HG03521 (cell line): ENCODE data around the gene RHBDL1.
"Not testable (repeated sequence)": the region's sequence is repeated elsewhere in the genome, so short reads cannot be mapped to it uniquely, and the experiment has no call there.

ENCODE experiments used
- ATAC-seq: cut with Tn5 transposase; IDR thresholded peaks from one replicate; pipeline ENCODE4 v1.9.1; 2021; ENCODE audit warnings: mild to moderate bottlenecking, moderate library complexity; ENCODE audit not compliant: unreplicated experiment

Gene RHBDL1

GRCh38 chr16:684071-684794 lies 8.8 kb downstream of the RHBDL1 start, which contains the start of gene JMJD8:
Gene JMJD8 (minus strand): TSS chr16:684334. CDS start chr16:684319, 15 bp downstream.
- peak; percentile 63 for ATAC-seq

GRCh38 chr16:684961-685696 lies 9.7 kb downstream of the RHBDL1 start:
- ATAC-seq: no peak

GRCh38 chr16:685967-686366 lies 10.5 kb downstream of the RHBDL1 start:
- ATAC-seq: no peak

GRCh38 chr16:686459-687260 lies 11.2 kb downstream of the RHBDL1 start:
- ATAC-seq: no peak

- no peak for ATAC-seq
Observed at GRCh38 chr16:687499-687898, 12.0 kb downstream of the RHBDL1 start.

- ATAC-seq: no peak
Observed at GRCh38 chr16:689175-689897, 13.9 kb downstream of the RHBDL1 start.

GRCh38 chr16:691242-691641 lies 15.8 kb downstream of the RHBDL1 start:
- ATAC-seq: not testable (repeated sequence)

- no peak for ATAC-seq
Observed at GRCh38 chr16:692356-693108, 17.1 kb downstream of the RHBDL1 start.

- ATAC-seq: no peak
Observed at GRCh38 chr16:693364-693763, 17.9 kb downstream of the RHBDL1 start.

GRCh38 chr16:693766-694165 lies 18.3 kb downstream of the RHBDL1 start:
- no peak for ATAC-seq

GRCh38 chr16:694187-694862 lies 18.9 kb downstream of the RHBDL1 start:
- ATAC-seq: no peak

- no peak for ATAC-seq
Observed at GRCh38 chr16:694863-695354, 19.4 kb downstream of the RHBDL1 start.

GRCh38 chr16:695355-696089 lies 20.1 kb downstream of the RHBDL1 start:
- no peak for ATAC-seq

- no peak for ATAC-seq
Observed at GRCh38 chr16:698911-699671, 23.6 kb downstream of the RHBDL1 start.

- ATAC-seq: no peak
Observed at GRCh38 chr16:700684-701584, 25.5 kb downstream of the RHBDL1 start.

- no peak for ATAC-seq
Observed at GRCh38 chr16:702341-702740, 26.9 kb downstream of the RHBDL1 start.

- no peak for ATAC-seq
Observed at GRCh38 chr16:703406-703805, 27.9 kb downstream of the RHBDL1 start.
